Measurements from ENCODE around the gene ANKLE1. TPM values are rescaled to one million over a fixed set of nuclear protein-coding genes. Genes with fewer than 3 reads are reported as not detected.

ANKLE1 gene, protein sequence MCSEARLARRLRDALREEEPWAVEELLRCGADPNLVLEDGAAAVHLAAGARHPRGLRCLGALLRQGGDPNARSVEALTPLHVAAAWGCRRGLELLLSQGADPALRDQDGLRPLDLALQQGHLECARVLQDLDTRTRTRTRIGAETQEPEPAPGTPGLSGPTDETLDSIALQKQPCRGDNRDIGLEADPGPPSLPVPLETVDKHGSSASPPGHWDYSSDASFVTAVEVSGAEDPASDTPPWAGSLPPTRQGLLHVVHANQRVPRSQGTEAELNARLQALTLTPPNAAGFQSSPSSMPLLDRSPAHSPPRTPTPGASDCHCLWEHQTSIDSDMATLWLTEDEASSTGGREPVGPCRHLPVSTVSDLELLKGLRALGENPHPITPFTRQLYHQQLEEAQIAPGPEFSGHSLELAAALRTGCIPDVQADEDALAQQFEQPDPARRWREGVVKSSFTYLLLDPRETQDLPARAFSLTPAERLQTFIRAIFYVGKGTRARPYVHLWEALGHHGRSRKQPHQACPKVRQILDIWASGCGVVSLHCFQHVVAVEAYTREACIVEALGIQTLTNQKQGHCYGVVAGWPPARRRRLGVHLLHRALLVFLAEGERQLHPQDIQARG
- polyA plus RNA-seq (2012; ENCODE audit: insufficient read depth, insufficient read length, low read depth) = 0.32 TPM

DNA sequence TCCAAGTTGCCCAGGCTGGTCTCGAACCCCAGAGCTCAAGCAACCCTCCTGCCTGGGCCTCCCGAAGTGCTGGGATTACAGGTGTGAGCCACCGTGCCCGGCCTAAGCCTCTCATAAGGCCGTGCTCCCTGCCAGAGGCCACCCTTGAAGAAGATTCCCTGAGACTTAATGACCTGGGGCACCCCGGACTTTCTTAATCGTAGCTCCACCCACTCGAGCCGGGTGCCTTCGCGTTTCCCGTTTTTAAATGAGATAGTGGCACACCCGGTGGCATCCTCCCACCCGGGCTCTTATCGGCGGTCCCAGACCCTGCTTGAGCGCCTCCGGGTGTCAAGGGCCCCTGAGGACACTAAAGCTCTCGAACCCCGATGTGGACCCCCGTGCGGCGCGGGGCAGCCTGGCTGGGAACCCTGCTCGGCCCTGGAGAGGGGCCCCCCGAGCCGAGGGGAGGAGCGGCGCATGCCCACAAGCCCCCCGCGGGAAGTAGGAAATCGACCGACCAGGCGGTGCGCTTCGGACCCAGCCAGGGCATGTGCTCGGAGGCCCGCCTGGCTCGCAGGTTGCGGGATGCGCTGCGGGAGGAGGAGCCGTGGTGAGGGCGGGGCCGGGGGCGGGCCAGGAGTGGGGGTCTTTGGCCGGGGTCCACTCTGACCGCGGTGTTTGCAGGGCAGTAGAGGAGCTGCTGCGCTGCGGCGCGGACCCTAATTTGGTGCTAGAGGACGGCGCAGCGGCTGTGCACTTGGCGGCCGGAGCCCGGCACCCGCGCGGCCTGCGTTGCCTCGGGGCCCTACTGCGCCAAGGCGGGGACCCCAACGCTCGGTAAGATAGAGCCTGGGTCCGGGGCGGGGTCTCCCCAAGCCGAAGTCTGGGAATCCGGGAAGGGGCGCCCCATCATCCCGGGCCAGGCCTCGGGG is at the start of gene ANKLE1:
ANKLE1 (plus strand) TSS at position 511 of the 914 bp plus-strand sequence; CDS start at position 531, 20 bp downstream.
- DNase-seq = no peak
- H3K36me3 ChIP-seq = peaks cover 2% of the 10 kb centered on the region; the same call in 1 of the 2 replicates
- H3K4me3 ChIP-seq (ENCODE audit: low read depth, low read length) = peak within 1 kb of the TSS; percentile 33
- TF ChIP-seq, protein P1, sequence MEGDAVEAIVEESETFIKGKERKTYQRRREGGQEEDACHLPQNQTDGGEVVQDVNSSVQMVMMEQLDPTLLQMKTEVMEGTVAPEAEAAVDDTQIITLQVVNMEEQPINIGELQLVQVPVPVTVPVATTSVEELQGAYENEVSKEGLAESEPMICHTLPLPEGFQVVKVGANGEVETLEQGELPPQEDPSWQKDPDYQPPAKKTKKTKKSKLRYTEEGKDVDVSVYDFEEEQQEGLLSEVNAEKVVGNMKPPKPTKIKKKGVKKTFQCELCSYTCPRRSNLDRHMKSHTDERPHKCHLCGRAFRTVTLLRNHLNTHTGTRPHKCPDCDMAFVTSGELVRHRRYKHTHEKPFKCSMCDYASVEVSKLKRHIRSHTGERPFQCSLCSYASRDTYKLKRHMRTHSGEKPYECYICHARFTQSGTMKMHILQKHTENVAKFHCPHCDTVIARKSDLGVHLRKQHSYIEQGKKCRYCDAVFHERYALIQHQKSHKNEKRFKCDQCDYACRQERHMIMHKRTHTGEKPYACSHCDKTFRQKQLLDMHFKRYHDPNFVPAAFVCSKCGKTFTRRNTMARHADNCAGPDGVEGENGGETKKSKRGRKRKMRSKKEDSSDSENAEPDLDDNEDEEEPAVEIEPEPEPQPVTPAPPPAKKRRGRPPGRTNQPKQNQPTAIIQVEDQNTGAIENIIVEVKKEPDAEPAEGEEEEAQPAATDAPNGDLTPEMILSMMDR (IDR thresholded peaks at IDR 0.05; ENCODE audit: low read depth, low read length) = no peak
- H3K4me1 ChIP-seq = no peaks in the 10 kb centered on the region
- H3K9me3 ChIP-seq = no peaks in the 10 kb centered on the region
- peaks cover 5% of the 10 kb centered on the region; the same call in 1 of the 2 replicates for H3K27me3 ChIP-seq

DNA sequence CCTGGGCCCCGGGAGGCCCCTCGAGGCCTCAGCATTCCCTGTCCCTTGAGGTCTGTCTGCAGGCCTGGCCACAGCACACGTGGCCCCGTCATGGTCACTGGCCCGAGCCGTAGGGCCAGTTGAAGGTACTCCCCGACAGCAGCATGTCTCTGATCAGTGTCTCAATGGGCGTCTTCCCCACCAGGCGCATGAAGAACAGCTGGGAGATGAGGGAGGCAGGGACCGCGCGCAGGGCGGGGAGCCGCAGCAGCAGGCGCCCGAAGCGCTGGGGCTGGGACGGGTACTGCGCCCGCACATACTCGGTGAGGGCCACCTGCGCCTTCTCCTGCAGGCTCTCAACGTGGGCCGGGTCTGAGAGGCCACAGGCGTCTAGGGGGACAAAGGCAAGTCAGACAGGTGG is 49.4 kb upstream of the ANKLE1 start:
- no peak overlapping the region for H3K4me3 ChIP-seq (ENCODE audit: low read depth, low read length)
- no peak for DNase-seq
- peaks cover 42% of the 10 kb centered on the region for H3K36me3 ChIP-seq
- H3K9me3 ChIP-seq = no peaks in the 10 kb centered on the region
- peaks cover 10% of the 10 kb centered on the region for H3K4me1 ChIP-seq
- TF ChIP-seq, protein P1 (IDR thresholded peaks at IDR 0.05; ENCODE audit: low read depth, low read length) = no peak
- H3K27me3 ChIP-seq = no peaks in the 10 kb centered on the region

DNA sequence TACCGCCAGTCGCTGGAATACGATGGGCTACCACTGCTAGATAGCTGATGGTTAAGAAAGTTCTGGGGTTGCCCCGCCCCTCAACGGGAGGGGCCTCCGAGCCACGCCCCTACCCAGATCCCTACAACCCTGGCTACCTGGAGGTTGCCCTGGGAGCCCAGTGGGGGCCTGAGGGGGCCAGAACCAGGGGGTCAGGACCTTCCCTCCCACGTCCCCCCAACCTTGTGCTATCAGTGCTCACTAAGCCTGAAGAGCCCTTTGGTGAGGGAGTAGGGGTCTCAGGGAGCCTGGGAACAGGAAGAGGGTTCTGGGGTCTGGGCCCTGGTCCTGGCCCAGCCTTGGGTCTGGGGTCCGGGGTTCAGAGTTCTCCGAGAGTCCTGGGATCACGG is 46.8 kb upstream of the ANKLE1 start:
- Histone ChIP-seq H3K36me3 (peaks cover 57% of the 10 kb centered on the region), H3K4me3 (ENCODE audit: low read depth, low read length) (peak overlapping the region; percentile 77), H3K9me3 (no peaks in the 10 kb centered on the region), H3K4me1 (peaks cover 10% of the 10 kb centered on the region), H3K27me3 (no peaks in the 10 kb centered on the region)
- TF ChIP-seq, protein P1 (IDR thresholded peaks at IDR 0.05; ENCODE audit: low read depth, low read length) = no peak
- DNase-seq = peak; percentile 55

DNA sequence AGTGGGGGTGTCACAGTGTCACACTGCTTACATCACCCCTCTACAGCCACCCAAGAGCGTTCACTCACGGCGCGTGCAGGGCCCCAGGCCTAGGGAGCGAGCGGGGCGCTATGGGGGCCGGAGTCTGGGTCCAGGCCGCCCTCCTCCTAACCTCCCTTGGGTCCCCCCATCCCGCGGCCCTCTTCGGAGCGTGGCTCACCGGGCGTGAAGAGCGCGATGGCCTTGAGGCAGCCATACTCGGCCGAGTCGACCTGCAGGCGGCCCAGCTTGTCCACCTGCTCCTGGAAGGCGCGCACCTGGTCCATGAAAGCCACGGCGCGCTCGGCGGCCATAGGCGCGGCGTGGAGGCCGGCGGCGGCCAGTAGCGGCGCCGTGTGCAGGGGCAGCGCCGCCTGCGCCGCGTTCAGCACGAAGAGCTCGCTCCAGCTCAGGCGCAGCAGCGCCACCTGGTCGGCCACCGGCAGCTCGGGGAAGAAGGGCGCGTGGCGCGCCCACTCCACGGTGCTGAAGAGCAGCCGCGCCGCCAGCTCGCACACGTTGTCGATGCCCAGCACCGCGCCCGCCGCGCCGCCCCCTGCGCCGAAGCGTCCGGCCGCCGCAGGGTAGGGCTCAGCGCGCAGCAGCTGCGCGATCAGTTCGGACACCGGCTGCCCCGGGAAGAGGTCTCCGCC is 46.3 kb upstream of the ANKLE1 start:
- peak; percentile 86 for DNase-seq
- TF ChIP-seq, protein P1 (IDR thresholded peaks at IDR 0.05; ENCODE audit: low read depth, low read length) = peak; percentile 44
- peaks cover 10% of the 10 kb centered on the region for H3K4me1 ChIP-seq
- no peaks in the 10 kb centered on the region for H3K9me3 ChIP-seq
- H3K36me3 ChIP-seq = peaks cover 62% of the 10 kb centered on the region
- H3K27me3 ChIP-seq = no peaks in the 10 kb centered on the region
- H3K4me3 ChIP-seq (ENCODE audit: low read depth, low read length) = peak overlapping the region; percentile 77

DNA sequence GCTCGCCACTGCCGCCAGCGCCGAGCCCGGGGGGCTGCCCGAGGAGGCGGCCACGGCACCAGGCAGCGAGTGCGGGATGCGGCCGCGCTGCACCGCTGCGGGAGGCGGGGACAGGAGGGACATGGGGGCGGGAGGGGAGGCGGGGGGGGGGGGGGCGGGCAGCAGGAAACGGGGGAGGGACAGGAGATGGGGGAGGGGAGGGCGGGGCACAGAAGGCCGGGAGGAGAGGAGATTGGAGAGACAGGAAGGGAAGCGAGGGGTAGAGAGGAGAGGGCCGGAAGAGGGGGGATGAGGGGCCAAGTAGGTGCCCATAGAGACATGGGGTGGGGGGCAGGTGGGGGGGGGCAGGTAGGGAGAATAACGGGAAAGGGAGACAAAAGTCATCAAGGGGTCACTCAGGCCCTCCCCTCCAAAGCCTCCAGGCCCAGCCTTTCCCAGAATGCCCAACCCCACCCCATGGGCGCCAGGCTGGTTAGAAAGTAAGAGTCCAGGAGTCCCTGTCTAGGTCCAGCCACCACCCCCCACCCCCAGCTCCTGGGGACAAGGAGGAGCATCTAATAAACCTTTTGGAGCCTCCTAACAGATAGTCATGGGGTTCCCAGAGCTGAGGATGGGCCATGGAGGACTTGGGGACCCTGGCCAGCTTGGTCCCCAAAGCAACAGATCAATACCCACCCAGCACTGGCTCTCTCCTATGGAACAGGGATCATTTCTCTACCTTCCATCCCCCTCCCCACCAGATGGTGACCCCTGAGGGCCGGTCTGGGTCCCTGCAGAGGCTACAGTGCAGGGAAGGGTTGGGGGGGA is 45.5 kb upstream of the ANKLE1 start:
- Histone ChIP-seq H3K27me3 (no peaks in the 10 kb centered on the region), H3K36me3 (peaks cover 64% of the 10 kb centered on the region), H3K9me3 (no peaks in the 10 kb centered on the region), H3K4me1 (peaks cover 10% of the 10 kb centered on the region), H3K4me3 (ENCODE audit: low read depth, low read length) (peak overlapping the region; percentile 77)
- TF ChIP-seq, protein P1 (IDR thresholded peaks at IDR 0.05; ENCODE audit: low read depth, low read length) = no peak
- DNase-seq = no peak

Data from BE2C (cell line).